Measurements from ENCODE around the gene PPA1.
"Not testable (repeated sequence)": the region's sequence is repeated elsewhere in the genome, so short reads cannot be mapped to it uniquely, and the experiment has no call there.

Gene PPA1

GRCh38 chr10:70175516-70175915, 57.7 kb downstream of the PPA1 start:
- no peak for DNase-seq (ENCODE audit: low read depth in 2 of 3, low spot score in 2 of 3)

- DNase-seq (ENCODE audit: low read depth in 2 of 3, low spot score in 2 of 3) = no peak
Measured at GRCh38 chr10:70174058-70174741, 59.0 kb downstream of the PPA1 start.

- DNase-seq (ENCODE audit: low read depth in 2 of 3, low spot score in 2 of 3) = no peak
Measured at GRCh38 chr10:70169649-70170364, 63.4 kb downstream of the PPA1 start.

- no peak for DNase-seq (ENCODE audit: low read depth in 2 of 3, low spot score in 2 of 3)
Measured at GRCh38 chr10:70169011-70169410, 64.2 kb downstream of the PPA1 start.

GRCh38 chr10:70167246-70167645, 66.0 kb downstream of the PPA1 start:
- DNase-seq (ENCODE audit: low read depth in 2 of 3, low spot score in 2 of 3) = no peak

GRCh38 chr10:70166394-70166793, 66.8 kb downstream of the PPA1 start:
- no peak for DNase-seq (ENCODE audit: low read depth in 2 of 3, low spot score in 2 of 3)

- DNase-seq (ENCODE audit: low read depth in 2 of 3, low spot score in 2 of 3) = no peak
Measured at GRCh38 chr10:70164163-70164562, 69.1 kb downstream of the PPA1 start.

- no peak for DNase-seq (ENCODE audit: low read depth in 2 of 3, low spot score in 2 of 3)
Measured at GRCh38 chr10:70163448-70163847, 69.8 kb downstream of the PPA1 start.

- DNase-seq (ENCODE audit: low read depth in 2 of 3, low spot score in 2 of 3) = no peak
Measured at GRCh38 chr10:70162892-70163201, 70.4 kb downstream of the PPA1 start.

GRCh38 chr10:70162151-70162891, 70.9 kb downstream of the PPA1 start:
- DNase-seq (ENCODE audit: low read depth in 2 of 3, low spot score in 2 of 3) = no peak

GRCh38 chr10:70160798-70161197, 72.4 kb downstream of the PPA1 start:
- DNase-seq (ENCODE audit: low read depth in 2 of 3, low spot score in 2 of 3) = no peak

- DNase-seq (ENCODE audit: low read depth in 2 of 3, low spot score in 2 of 3) = not testable (repeated sequence)
Measured at GRCh38 chr10:70159366-70159765, 73.9 kb downstream of the PPA1 start.

- DNase-seq (ENCODE audit: low read depth in 2 of 3, low spot score in 2 of 3) = no peak
Measured at GRCh38 chr10:70158113-70158512, 75.1 kb downstream of the PPA1 start.

GRCh38 chr10:70155255-70155838, 77.9 kb downstream of the PPA1 start:
- DNase-seq (ENCODE audit: low read depth in 2 of 3, low spot score in 2 of 3) = no peak

All from activated CD8-positive, alpha-beta memory T cell treated with anti-CD3 and anti-CD28 coated beads for 48 hours (primary cell).